ENCODE measurements around the gene GLOD5. TPM values are rescaled to one million over a fixed set of nuclear protein-coding genes. Genes with fewer than 3 reads are reported as not detected.

The GLOD5 gene
- total RNA-seq, 6 experiments from 2014 or later: not detected

- TF ChIP-seq CTCF (IDR thresholded peaks at IDR 0.05): no peak
- Mint-ChIP-seq H3K9me3 (no peaks in the 10 kb centered on the region), H3K36me3 (ENCODE audit: low read depth) (no peaks in the 10 kb centered on the region), H3K4me1 (ENCODE audit: low read depth) (peaks cover 10% of the 10 kb centered on the region), H3K27me3 (ENCODE audit: insufficient read depth) (no peaks in the 10 kb centered on the region; the same call in 1 of the 2 replicates), H3K4me3 (no peak overlapping the region), H3K27ac (no peak overlapping the region)
- DNase-seq: no peak
Measured at GRCh38 chrX:48741834-48742233, 19.7 kb upstream of the GLOD5 start.

- Mint-ChIP-seq H3K36me3 (ENCODE audit: low read depth) (no peaks in the 10 kb centered on the region), H3K27ac (no peak overlapping the region), H3K4me3 (no peak overlapping the region), H3K4me1 (ENCODE audit: low read depth) (no peaks in the 10 kb centered on the region), H3K27me3 (ENCODE audit: insufficient read depth) (peaks cover 8% of the 10 kb centered on the region), H3K9me3 (no peaks in the 10 kb centered on the region)
- TF ChIP-seq CTCF (IDR thresholded peaks at IDR 0.05): no peak
- no peak for DNase-seq
Measured at GRCh38 chrX:48745222-48745621, 16.3 kb upstream of the GLOD5 start.

- Mint-ChIP-seq H3K27ac (no peak overlapping the region), H3K4me3 (no peak overlapping the region), H3K27me3 (ENCODE audit: insufficient read depth) (peaks cover 10% of the 10 kb centered on the region), H3K9me3 (no peaks in the 10 kb centered on the region), H3K36me3 (ENCODE audit: low read depth) (no peaks in the 10 kb centered on the region), H3K4me1 (ENCODE audit: low read depth) (no peaks in the 10 kb centered on the region)
- TF ChIP-seq CTCF (IDR thresholded peaks at IDR 0.05): no peak
- no peak for DNase-seq
Measured at GRCh38 chrX:48747415-48748016, 14.0 kb upstream of the GLOD5 start.

GRCh38 chrX:48749182-48749581 lies 12.4 kb upstream of the GLOD5 start:
- Mint-ChIP-seq H3K36me3 (ENCODE audit: low read depth) (no peaks in the 10 kb centered on the region), H3K27ac (no peak overlapping the region), H3K27me3 (ENCODE audit: insufficient read depth) (peaks cover 10% of the 10 kb centered on the region), H3K4me3 (no peak overlapping the region), H3K9me3 (no peaks in the 10 kb centered on the region), H3K4me1 (ENCODE audit: low read depth) (peaks cover 3% of the 10 kb centered on the region)
- no peak for DNase-seq
- no peak for TF ChIP-seq CTCF (IDR thresholded peaks at IDR 0.05)

- Mint-ChIP-seq H3K4me3 (no peak overlapping the region), H3K9me3 (no peaks in the 10 kb centered on the region), H3K27ac (no peak overlapping the region)
Measured at GRCh38 chrX:48751343-48751742, 10.2 kb upstream of the GLOD5 start.

More at GRCh38 chrX:48751343-48751742, 10.2 kb upstream of the GLOD5 start:
- no peak for DNase-seq
- H3K36me3 Mint-ChIP-seq (ENCODE audit: low read depth): no peaks in the 10 kb centered on the region
- H3K27me3 Mint-ChIP-seq (ENCODE audit: insufficient read depth): peaks cover 12% of the 10 kb centered on the region
- no peak for TF ChIP-seq CTCF (IDR thresholded peaks at IDR 0.05)
- peaks cover 14% of the 10 kb centered on the region for H3K4me1 Mint-ChIP-seq (ENCODE audit: low read depth)
